SKM-1 treated with dmso at 0.1 percent for 144 hours (cell line): ENCODE data around the gene SLC12A7.

Source experiments
- DNase-seq: peaks from one replicate; lab custom pipeline; 2025; ENCODE audit not compliant: unreplicated experiment; lab: John Stamatoyannopoulos, UW

The SLC12A7 gene

GRCh38 chr5:1141834-1142233 is 30.0 kb upstream of the SLC12A7 start:
- DNase-seq = no peak

- no peak for DNase-seq
These were observed 28.9 kb upstream of the SLC12A7 start for GRCh38 chr5:1140818-1141189.

DNA sequence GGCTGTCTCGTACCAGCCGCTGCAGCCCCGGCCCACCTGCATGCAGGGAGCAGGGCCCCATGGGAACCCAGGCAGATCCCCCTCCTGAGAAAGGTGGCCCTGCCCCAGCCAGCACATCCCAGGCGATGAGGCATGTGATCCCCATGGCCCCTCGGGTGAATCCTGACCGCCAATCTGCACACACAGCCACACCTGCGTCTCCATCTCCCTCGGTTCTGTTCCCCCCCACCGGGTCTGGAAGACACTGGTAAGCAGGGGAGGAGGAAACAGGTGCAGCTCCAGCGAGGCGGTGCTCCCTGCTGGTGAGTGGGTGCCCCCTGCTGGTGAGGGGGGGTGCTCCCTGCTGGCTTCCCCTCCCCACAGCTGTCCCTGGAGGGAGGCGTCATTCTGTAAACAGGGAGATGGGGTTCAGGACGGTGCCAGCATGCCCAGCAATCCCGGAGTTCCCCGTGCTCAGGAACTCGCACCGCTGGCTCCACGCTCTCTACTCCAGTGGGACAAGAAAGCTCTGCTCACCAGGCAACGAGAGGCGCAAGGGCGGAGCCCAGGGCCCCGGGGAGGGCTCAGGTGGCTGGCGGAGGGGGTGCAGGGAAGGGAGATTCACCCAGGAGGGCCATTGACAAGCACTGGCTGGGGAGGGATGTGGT is 28.4 kb upstream of the SLC12A7 start:
- DNase-seq = peak; percentile 24

GRCh38 chr5:1139331-1140170 is 27.7 kb upstream of the SLC12A7 start:
- DNase-seq = no peak

DNA sequence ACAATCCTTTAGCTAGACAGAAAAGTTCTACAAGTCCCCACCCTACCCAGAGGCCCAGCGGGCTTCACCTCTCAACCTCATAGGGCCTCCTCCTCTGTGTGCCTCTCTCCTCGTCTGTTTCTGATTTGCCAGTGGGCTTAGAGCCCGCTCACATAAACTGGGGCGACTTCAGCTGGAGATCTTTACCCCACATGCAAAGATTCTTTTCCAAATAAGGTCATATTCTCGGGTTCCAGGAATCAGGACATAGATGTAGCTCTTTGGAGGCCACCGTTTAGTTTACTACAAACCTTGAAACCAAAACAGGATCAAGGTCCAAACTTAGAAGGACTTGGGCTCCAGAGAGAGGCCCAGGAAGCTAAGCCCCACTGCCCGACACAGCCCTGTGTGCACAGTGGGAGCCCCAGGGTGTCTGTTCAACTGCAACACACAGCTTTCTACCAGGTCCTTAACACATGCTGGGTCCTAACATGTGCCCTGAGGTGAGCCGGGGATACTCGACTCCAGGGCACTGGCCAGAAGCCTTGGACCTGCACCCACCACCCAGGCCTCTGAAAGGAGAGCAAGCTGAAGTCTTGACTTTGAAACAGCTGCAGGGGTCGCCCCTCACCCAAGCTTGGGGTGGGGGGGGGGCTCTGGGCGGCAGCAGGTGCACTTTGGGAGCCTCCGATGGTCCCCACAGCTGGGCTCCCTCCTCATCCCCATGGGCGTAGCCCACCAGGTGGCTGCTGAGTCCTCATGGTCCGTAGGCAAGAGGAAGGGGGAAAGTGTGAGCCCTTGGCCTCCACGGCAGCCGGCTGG is 26.8 kb upstream of the SLC12A7 start:
- DNase-seq = no peak

DNA sequence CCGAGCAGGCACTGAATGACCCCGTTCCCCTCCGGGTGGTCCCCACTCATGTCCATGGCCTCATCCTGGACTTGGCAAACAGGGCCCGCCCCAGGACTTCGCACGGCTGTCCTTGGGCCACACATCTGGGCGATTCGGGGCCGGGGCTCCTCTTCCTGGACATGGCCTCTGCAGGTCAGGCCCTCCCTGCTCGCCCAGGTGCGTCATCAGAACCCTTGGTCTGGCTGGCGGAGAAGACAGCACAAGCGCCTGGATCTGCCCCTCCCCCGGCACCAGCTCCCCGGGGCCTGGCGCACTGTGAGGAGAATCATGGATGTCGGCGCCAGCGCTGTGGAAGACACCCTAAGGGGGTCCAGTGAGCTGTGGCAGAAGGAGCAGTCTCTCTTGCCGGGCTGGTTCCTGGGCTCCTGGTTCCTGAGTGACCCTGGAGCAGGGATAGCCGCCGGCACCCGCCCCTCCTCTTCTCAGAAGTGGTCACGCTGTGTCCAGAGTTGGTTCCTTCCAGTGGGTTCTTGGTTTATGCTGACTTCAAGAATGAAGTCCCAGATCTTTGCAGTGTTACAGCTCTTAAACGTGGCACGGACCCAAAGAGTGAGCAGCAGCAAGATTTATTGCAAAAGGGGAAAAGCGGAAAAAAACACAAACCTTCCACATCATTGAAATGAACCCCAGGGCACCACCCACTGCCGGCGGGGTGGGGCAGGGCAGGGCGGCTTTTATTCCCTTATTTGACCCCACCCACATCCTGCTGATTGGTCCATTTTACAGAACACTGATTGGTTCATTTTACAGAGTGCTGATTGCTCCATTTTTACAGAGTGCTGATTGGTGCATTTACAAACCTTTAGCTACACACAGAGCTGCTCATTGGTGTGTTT is 25.9 kb upstream of the SLC12A7 start:
- DNase-seq = no peak

GRCh38 chr5:1136814-1137213 is 25.0 kb upstream of the SLC12A7 start:
- DNase-seq = no peak

DNA sequence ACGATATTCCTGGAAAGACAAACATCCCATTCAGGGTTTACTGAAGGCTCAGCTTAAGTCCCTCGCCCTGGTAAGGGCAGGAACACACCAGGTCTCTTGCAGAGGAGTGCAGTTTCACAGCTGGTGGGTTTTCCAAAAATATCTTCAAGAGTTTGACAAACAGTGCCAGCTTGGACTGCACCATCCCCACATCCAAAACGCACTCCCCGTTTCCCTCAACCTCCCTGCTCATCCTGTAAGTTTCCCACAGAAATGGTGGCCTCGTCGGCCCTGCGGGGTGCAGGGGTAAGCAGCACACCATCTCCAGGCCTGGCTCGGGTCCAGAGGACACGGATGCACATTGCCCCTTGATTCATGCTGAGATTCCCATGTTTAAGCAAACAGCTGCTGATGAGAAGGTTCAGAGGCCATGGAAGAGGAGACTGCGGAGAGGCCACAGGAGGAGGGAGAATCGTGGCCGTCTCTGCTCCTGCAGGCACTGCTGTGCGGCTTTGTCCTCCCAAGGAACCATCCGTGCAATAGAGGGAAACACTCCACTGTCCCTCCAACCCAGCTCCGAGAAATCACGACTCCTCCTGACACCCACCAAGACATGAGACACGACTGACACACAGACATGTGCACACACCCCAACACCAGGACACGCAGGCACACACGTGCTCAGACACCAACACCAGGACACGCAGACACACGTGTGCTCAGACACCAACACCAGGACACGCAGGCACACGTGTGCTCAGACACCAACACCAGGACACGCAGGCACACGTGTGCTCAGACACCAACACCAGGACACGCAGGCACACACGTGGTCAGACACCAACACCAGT is 24.0 kb upstream of the SLC12A7 start:
- DNase-seq = no peak

DNA sequence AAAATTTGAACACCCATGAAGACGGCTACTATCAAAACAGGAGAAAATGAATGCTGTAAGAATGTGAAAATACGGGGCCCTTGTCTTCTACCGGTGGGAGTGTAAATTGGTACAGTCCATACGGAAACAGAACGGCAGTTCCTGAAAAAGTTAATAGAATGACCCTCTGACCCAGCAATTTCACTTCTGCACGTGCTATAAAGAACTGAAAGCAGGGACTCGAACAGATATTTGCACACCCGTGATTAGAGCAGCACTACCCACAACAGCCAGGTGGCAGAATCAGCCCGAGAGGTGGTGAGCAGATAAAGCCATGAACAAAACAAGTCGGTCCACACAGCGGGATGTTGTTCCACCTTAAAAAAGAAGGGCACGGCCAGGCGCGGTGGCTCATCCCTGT is 22.6 kb upstream of the SLC12A7 start:
- no peak for DNase-seq

- DNase-seq = no peak
These were observed 21.8 kb upstream of the SLC12A7 start for GRCh38 chr5:1133510-1134201.

- no peak for DNase-seq
These were observed 21.2 kb upstream of the SLC12A7 start for GRCh38 chr5:1133108-1133507.

GRCh38 chr5:1132570-1132969 is 20.7 kb upstream of the SLC12A7 start:
- DNase-seq = no peak

DNA sequence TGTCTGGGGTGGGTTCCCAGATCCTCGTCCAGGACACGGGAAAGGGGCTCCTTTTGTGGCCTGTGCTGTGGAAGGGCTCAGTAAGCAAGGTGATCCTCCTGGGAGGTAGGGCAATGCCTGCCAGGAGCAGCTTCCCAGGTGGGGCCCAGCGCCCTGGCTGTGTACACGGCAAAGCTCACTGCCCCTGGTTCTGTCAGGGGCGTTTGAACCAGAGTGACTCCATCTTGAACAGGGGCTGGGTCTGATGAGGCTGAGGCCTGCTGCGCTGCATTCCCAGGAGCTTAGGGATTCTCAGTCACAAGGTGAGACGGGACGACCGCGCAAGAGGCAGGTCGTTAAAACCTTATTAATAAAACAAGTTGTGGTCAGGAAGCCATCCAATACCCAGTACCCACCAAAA is 19.9 kb upstream of the SLC12A7 start:
- no peak for DNase-seq

- DNase-seq = no peak
These were observed 19.3 kb upstream of the SLC12A7 start for GRCh38 chr5:1131191-1131621.

DNA sequence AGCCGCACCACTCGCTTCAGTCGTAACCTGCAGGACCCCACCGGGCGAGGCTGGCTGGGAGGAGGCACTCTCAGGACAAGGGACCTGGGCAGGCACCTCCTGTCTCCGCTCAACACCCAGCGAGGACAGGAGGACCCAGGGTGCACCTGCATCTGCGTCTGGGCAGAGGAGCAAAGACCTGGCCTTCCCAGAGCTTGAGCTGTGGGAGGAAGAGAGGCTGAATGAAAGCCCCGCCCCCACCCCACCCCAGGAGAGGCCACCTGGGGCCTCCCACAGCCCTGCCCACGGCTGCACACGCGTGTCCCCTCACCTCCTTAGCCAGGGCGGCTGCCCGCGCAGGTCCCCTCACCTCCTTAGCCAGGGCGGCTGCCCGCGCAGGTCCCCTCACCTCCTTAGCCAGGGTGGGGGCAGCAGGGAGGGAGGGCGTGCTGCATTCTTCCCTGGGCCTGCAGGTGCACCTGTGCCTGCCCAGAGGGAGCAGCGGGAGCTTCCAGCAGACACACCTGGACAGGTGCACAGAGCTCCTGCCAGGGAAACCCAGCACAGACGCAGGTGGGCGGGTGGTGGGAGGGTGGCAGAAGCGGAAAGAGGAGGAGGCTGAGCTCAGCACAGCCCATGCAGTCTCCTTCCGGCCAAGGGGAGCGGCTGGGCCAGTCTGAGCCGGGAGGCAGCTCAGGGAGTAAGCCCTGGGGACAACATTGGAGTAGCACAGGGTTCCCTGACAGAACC is 18.5 kb upstream of the SLC12A7 start:
- no peak for DNase-seq

DNA sequence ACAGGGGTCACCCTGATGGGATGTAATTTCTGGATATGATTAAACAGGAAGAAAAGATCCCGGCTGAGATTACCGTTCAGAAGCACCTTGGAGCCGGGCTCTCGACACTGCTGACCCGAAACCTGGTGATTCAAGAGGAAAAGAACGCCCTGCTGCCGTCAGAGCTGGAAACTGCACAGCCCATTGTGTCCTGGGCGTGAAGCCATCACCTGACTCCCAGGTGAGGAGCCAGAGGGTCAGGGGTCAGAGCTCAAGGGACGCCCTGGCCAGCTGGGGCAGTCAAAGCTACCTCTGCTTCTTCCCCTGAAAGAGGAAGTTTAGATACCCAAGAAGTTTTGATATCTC is 17.8 kb upstream of the SLC12A7 start:
- no peak for DNase-seq

- no peak for DNase-seq
These were observed 17.3 kb upstream of the SLC12A7 start for GRCh38 chr5:1128977-1129710.
